Immature natural killer cell (primary cell): Measurements from ENCODE around the gene PIM1. TPM values are rescaled to one million over a fixed set of nuclear protein-coding genes. Genes with fewer than 3 reads are reported as not detected.

Experiments used
- DNase-seq, 3 donors: peaks; one replicate each; pipeline ENCODE4 v3.0.0; 2022; ENCODE audit warnings: mixed read lengths in 1 of 3
- H3K27ac Mint-ChIP-seq, 6 donors: one replicate each; pipeline ENCODE4 v1.8.0; 2020; ENCODE audit warnings: mixed read lengths in 6 of 6, mild to moderate bottlenecking in 5 of 6, inconsistent platforms in 4 of 6, moderate library complexity in 3 of 6
- H3K27me3 Mint-ChIP-seq, 3 donors: one replicate each; pipeline ENCODE4 v1.8.0; 2020 to 2021; ENCODE audit warnings: low read depth in 3 of 3, mild to moderate bottlenecking in 3 of 3, mixed read lengths in 3 of 3, moderate library complexity in 3 of 3, inconsistent platforms in 1 of 3
- H3K36me3 Mint-ChIP-seq, 3 donors: one replicate each; pipeline ENCODE4 v1.8.0; 2020; ENCODE audit warnings: mixed read lengths in 3 of 3, inconsistent platforms in 2 of 3, mild to moderate bottlenecking in 2 of 3
- H3K4me1 Mint-ChIP-seq, 2 donors: one replicate each; pipeline ENCODE4 v1.8.0; 2020; ENCODE audit warnings: inconsistent platforms in 2 of 2, mild to moderate bottlenecking in 2 of 2, mixed read lengths in 2 of 2, moderate library complexity in 1 of 2
- H3K4me3 Mint-ChIP-seq, 5 donors: one replicate each; pipeline ENCODE4 v1.8.0; 2020; ENCODE audit warnings: mild to moderate bottlenecking in 5 of 5, mixed read lengths in 5 of 5, inconsistent platforms in 3 of 5, moderate library complexity in 3 of 5
- H3K9me3 Mint-ChIP-seq, 6 donors: one replicate each; pipeline ENCODE4 v1.8.0; 2020; ENCODE audit warnings: mild to moderate bottlenecking in 6 of 6, mixed read lengths in 6 of 6, inconsistent platforms in 4 of 6, moderate library complexity in 3 of 6
- polyA plus RNA-seq, 3 donors: library from polyadenylated mRNA; unstranded; fragments of 300-500 nt; fragmentation: Illumina TruSeq; gene quantifications; one replicate each; pipeline ENCODE4 v1.2.3, GENCODE V29; 2021

PIM1 gene
- polyA plus RNA-seq, 3 donors from 2014 or later: 90.5 to 197 (median 117) TPM

DNA sequence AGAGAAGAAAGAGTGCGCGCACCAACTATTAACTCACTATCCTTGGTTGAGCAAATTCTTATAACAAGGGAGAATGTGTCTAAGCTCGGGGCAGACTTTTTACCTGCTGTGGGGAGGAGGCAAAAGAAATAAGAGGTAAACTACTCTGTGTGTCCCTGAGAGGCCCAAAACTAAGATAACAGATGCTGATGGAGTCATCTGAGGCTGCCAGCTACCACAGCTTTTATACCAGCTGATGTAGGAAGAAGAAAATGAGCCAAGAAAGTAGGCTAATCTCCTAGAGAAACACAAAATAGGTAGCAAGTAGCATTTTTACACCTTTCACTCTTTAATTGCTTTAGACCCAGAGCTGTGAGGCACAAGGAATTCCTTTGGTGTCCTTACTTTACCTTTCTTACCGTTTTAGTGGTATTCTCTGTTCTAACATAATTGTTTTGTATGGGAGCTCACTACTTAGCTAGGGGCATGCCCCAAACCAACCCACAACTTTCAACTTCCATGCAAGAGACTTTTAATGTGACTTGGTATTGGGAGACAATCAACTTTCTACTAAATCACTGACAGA, 27.8 kb upstream of the PIM1 start:
- Mint-ChIP-seq H3K36me3 (peaks cover 0 to 3% (median 0%) of the 10 kb centered on the region in 3 donors), H3K27ac (peak overlapping the region in 1 of 6 donors; percentile 45), H3K27me3 (peaks cover 0 to 5% (median 4%) of the 10 kb centered on the region in 3 donors), H3K9me3 (no peaks in the 10 kb centered on the region), H3K4me1 (peaks cover 7 to 11% of the 10 kb centered on the region in 2 donors), H3K4me3 (no peak overlapping the region)
- no peak for DNase-seq

DNA sequence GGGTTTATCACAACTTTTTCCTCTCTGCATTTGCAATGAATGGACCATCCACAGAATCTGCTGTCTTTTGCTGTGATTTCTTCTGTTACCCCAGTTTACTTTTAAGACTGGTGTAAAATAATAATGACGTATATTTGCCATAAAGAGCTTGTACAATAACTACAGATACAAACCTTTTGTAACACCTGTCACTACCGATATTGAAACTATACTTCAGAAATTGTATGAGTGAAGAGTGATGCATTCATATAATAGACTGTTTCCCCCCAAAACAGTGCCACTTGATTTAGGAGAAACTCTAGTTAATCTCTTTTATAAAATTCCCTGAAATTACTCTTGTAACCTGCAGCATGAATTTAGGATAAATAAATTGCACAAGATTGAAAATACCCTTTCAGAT, 26.4 kb upstream of the PIM1 start:
- Mint-ChIP-seq H3K36me3 (peaks cover 0 to 3% (median 0%) of the 10 kb centered on the region in 3 donors), H3K27me3 (peaks cover 1 to 2% (median 2%) of the 10 kb centered on the region in 3 donors), H3K4me1 (no peaks in the 10 kb centered on the region), H3K9me3 (no peaks in the 10 kb centered on the region), H3K27ac (no peak overlapping the region), H3K4me3 (no peak overlapping the region)
- DNase-seq: no peak

DNA sequence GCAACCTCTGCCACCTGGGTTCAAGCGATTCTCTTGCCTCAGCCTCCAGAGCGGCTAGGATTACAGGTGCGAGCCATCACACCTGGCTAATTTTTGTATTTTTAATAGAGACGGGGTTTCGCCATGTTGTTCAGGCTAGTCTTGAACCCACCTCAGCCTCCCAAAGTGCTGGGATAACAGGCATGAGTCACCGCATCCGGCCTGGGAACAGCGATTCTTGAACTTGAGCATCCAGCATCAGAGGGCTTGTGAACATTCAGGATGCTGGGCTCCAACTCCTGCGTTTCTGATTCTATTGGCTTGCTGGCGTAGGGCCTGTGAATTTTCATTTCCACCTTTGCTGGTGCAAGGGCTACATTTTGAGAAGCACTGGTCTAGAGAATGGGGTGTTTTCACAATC, 24.5 kb upstream of the PIM1 start:
- no peak overlapping the region for H3K27ac Mint-ChIP-seq
- DNase-seq: no peak
- no peaks in the 10 kb centered on the region for H3K9me3 Mint-ChIP-seq
- peaks cover 1 to 7% (median 2%) of the 10 kb centered on the region in 3 donors for H3K27me3 Mint-ChIP-seq
- peaks cover 0 to 3% (median 0%) of the 10 kb centered on the region in 3 donors for H3K36me3 Mint-ChIP-seq
- H3K4me1 Mint-ChIP-seq: no peaks in the 10 kb centered on the region
- H3K4me3 Mint-ChIP-seq: no peak overlapping the region

DNA sequence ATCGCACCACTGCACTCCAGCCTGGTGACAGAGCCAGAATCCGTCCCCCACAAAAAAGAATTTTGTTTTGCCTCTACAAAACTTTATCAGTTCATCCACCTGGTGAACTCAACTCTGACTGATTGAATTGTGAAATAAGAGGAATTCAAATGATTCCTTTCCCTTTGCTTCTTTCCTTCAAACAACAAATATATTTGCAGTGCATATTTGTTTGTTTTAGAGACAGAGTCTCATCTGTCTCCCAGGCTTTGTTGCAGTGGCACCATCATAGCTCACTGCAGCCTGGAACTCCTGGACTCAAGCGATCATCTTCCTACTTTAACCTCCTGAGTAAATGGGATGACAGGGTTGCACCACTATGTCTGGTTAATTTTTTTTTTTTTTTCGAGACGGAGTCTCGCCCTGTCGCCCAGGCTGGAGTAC, 23.2 kb upstream of the PIM1 start:
- Mint-ChIP-seq H3K27ac (no peak overlapping the region), H3K27me3 (peaks cover 1 to 11% (median 2%) of the 10 kb centered on the region in 3 donors), H3K4me3 (no peak overlapping the region), H3K9me3 (no peaks in the 10 kb centered on the region), H3K4me1 (no peaks in the 10 kb centered on the region), H3K36me3 (peaks cover 0 to 3% (median 0%) of the 10 kb centered on the region in 3 donors)
- DNase-seq: no peak

DNA sequence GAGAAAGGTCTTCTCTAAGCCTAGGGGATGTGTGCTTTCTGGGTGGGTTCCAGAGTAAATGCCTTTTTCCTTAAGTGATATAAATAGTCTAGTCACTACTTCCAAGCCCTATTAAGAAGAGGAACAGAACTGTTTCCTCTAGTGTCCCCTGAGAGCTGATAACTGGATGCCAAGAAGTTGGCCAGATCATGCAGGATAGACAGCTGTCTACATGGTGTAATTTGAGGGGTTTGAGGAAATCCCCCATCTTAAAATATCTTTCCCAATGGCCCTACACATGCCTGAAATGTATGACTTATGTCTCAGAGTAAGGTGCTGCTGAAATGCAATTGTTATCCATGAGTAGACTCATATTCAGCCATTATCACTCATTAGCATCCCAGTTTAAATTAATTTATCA, 20.2 kb upstream of the PIM1 start:
- Mint-ChIP-seq H3K27ac (no peak overlapping the region), H3K9me3 (no peaks in the 10 kb centered on the region), H3K27me3 (peaks cover 1 to 12% (median 2%) of the 10 kb centered on the region in 3 donors), H3K4me1 (no peaks in the 10 kb centered on the region), H3K4me3 (no peak overlapping the region), H3K36me3 (no peaks in the 10 kb centered on the region)
- DNase-seq: no peak

DNA sequence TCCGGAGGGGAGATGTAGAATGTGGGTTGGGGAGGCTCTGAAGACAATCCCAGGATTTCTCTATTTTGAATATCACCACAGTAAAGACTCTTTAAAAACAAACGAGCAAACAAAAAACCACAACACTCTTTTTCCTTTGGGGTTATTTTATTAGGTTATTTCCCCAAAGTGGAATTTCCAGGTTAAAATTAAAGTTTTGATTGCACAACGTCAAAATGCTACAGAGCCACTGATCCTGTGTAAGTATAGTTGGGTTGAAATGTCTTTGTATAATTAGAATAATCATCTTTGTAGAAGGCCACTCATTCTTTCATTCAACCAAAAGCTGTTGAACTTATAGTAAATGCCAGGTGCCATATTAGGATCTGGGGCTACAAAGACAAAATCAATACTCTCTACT, 19.6 kb upstream of the PIM1 start:
- H3K27ac Mint-ChIP-seq: no peak overlapping the region
- no peaks in the 10 kb centered on the region for H3K36me3 Mint-ChIP-seq
- H3K27me3 Mint-ChIP-seq: peaks cover 1 to 11% (median 2%) of the 10 kb centered on the region in 3 donors
- H3K4me1 Mint-ChIP-seq: no peaks in the 10 kb centered on the region
- H3K4me3 Mint-ChIP-seq: no peak overlapping the region
- no peak for DNase-seq
- H3K9me3 Mint-ChIP-seq: no peaks in the 10 kb centered on the region

DNA sequence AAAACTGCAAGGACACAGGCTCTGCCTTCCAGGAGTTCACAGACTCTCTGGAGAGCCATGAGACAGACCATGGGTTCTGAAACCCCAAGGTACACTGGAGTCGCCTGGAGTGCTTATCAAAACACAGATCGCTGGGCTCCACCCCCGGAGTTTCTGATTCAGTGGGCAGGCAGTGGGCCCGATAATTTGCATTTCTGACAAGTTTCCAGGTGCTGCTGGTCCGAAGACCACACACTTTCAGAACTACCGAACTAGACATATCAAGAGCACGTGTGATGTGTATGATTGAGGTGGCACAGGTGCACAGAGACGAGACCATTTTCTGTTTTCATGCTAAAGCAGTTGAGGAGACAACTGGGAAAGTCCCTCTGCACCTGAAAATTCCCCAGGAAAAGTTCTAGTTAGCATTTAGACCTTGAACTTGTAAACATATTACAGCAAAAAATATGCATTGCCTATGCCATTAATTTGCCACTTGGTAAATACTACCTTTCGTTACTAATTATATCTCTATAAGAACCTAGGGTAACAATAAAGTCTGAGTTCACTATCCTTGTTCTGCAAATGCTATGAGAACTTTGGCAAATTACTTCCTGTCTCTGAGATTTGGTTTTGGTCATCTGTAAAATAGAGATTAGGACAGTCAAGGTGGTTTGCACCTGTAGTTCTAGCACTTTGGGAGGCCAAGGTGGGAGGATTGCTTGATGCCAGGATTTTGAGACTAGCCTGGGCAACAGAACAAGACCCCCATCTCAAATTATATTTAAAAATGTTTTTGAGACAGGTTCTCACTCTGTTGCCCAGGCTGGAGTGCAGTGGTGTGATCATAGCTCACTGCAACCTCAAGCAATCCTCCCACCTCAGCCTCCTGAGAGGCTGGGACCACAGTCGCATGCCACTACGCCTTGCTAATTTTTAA, 14.3 kb upstream of the PIM1 start:
- no peaks in the 10 kb centered on the region for H3K4me1 Mint-ChIP-seq
- H3K27ac Mint-ChIP-seq: no peak overlapping the region
- H3K4me3 Mint-ChIP-seq: no peak overlapping the region
- peaks cover 0 to 1% (median 0%) of the 10 kb centered on the region in 3 donors for H3K36me3 Mint-ChIP-seq
- peaks cover 0 to 4% (median 1%) of the 10 kb centered on the region in 3 donors for H3K27me3 Mint-ChIP-seq
- no peaks in the 10 kb centered on the region for H3K9me3 Mint-ChIP-seq
- DNase-seq: no peak

DNA sequence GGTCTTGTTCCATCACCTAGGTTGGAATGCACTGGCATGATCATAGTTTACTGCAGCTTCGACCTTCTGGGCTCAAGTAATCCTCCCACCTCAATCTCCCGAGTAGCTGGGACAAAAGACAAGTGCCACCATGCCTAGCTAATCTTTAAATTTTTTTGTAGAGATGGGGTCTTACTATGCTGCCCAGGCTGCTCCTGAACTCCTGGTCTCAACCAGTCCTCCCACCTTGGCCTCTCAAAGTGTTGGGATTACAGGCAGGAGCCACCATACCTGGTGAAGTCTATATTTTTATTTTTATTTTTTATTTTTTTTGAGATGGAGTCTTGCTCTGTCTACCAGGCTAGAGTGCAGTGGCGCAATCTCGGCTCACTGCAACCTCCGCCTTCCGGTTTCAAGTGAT, 11.4 kb upstream of the PIM1 start:
- H3K4me1 Mint-ChIP-seq: no peaks in the 10 kb centered on the region
- no peak overlapping the region for H3K27ac Mint-ChIP-seq
- H3K9me3 Mint-ChIP-seq: no peaks in the 10 kb centered on the region
- H3K27me3 Mint-ChIP-seq: peaks cover 0 to 6% (median 0%) of the 10 kb centered on the region in 3 donors
- peaks cover 0 to 4% (median 3%) of the 10 kb centered on the region in 3 donors for H3K36me3 Mint-ChIP-seq
- DNase-seq: no peak
- no peak overlapping the region for H3K4me3 Mint-ChIP-seq

DNA sequence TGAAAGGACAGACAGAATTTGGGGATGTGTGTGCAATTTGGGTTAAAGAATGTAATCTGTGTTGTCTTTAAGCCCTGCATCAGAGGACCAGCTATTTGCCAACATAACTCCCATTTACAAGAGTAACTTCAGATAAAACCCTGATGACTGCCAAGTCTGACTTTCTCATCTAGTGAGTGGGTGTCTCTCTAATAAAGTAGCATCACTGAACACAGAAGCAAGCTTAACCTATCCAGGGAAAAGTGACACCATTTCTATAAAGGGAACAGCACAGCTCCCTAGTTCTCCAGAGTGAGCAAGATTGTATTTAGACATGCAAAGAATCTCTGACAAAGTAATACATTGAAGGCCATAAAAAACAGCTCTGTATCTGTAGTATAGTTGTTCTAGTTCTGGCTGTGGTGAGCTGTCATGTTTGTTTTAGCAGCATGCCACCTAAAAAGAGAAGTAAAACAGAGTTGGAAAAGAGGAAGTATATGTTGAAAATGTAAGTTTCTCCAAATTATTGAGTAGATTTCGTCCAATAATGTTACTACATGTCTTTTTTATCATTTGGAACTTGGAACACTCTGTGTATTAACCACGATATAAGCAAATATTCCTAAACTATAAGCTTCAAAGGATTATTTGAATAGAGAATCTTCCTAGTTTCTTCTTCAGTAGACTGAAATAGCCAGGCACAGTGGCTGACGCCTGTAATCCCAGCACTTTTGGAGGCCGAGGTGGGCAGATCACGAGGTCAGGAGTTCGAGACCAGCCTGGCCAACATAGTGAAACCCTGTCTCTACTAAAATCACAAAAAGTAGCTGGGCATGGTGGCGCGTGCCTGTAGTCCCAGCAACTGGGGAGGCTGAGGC, 8.8 kb upstream of the PIM1 start:
- Mint-ChIP-seq H3K27me3 (peaks cover 0 to 11% (median 0%) of the 10 kb centered on the region in 3 donors), H3K27ac (no peak overlapping the region), H3K36me3 (peaks cover 0 to 4% (median 3%) of the 10 kb centered on the region in 3 donors), H3K4me1 (peaks cover 6 to 9% of the 10 kb centered on the region in 2 donors), H3K9me3 (no peaks in the 10 kb centered on the region), H3K4me3 (no peak overlapping the region)
- DNase-seq: no peak

DNA sequence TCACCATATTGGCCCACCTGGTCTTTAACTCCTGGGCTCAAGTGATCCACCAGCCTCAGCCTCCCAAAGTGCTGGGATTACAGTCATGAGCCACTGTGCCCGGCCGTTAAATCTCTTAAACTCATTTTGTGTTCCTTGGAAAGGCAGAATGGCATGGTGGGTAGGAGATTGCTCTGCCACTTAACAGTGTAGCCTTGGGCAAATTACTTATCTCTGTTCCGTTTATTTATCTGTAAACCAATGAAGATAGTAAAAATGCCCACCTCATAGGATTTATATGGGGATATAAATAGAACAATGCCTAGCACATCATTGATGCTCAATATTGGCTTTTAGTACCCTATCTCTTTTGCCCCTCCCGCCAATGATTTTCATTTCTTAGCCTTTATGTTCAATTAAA, 7.2 kb upstream of the PIM1 start:
- H3K36me3 Mint-ChIP-seq: peaks cover 0 to 4% (median 3%) of the 10 kb centered on the region in 3 donors
- peaks cover 0 to 10% (median 2%) of the 10 kb centered on the region in 3 donors for H3K27me3 Mint-ChIP-seq
- DNase-seq: no peak
- H3K4me1 Mint-ChIP-seq: peaks cover 6 to 9% of the 10 kb centered on the region in 2 donors
- H3K4me3 Mint-ChIP-seq: no peak overlapping the region
- H3K9me3 Mint-ChIP-seq: no peaks in the 10 kb centered on the region
- H3K27ac Mint-ChIP-seq: no peak overlapping the region

DNA sequence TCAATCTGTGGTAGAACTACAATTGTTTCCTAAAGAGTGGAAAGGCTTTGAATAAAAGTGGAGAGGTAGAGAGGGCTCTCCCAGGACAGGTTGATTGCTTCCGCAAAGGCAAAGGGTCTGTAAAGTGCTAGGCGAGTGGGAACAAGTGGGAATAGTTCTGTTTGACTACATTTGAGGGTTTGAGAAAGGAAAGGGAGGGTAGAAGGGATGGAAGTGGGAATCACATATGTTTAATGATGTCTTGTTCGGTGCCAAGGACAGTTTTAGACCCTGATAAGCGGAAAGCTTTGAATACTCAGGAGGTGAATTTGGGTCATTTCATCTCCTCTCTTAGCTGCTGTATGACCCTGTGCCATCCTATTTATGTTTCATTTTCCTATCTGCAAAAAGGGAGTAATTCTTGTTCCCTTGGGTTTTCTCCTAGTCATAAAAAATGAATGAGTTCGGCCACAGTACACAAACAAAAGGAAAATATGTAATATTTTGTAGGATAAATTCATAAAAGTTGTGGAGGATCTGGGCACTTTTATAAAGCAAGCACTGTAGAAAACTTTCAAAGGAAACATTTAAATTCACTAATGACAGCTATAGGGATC, 1.7 kb upstream of the PIM1 start:
- Mint-ChIP-seq H3K4me3 (peak overlapping the region; percentile 89 to 97 (median 90)), H3K27ac (peak overlapping the region in 5 of 6 donors; percentile 89 to 95 (median 94)), H3K4me1 (peaks cover 24 to 38% of the 10 kb centered on the region in 2 donors), H3K27me3 (peaks cover 20 to 43% (median 21%) of the 10 kb centered on the region in 3 donors), H3K36me3 (peaks cover 18 to 22% (median 20%) of the 10 kb centered on the region in 3 donors), H3K9me3 (peaks cover 0 to 2% (median 0%) of the 10 kb centered on the region in 6 donors)
- DNase-seq: no peak

DNA sequence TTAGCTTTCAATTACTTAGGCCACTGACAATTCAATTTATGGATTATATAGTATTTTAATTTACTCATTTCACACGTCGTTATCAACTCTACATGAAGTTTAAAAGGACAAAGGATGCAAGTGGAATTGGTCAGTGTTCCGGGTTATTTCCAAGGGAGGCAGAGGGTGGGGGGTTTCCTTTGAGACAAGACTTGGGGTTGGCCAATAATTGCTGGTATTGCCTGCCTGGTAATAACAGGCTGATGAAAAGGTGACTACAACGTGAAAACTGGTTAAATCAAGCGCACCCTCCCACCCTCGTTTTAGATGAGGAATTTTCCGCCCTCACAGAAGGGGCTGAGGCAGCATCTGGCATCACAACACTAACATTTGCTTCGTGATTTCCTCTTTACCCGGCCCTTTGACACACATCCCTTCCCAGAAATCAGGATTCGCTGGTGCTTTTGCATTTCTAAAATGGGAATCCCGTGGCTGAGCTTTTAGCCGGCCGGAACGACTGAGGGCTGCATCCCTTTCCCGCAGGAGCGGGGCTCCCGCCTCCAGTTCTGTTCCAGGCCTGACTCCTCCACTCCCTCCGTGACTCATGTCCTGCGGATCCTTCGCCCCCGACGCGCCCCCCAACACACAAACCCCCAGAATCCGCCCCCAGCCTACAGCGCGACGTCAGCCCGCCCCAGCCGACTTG, 999 bp upstream of the PIM1 start:
- H3K9me3 Mint-ChIP-seq: peaks cover 0 to 2% (median 0%) of the 10 kb centered on the region in 6 donors
- H3K27me3 Mint-ChIP-seq: peaks cover 20 to 41% (median 21%) of the 10 kb centered on the region in 3 donors
- H3K4me1 Mint-ChIP-seq: peaks cover 31 to 45% of the 10 kb centered on the region in 2 donors
- peak overlapping the region; percentile 89 to 97 (median 90) for H3K4me3 Mint-ChIP-seq
- H3K27ac Mint-ChIP-seq: peak overlapping the region; percentile 82 to 95 (median 94)
- H3K36me3 Mint-ChIP-seq: peaks cover 25 to 29% (median 26%) of the 10 kb centered on the region in 3 donors
- no peak for DNase-seq
